Measurements from ENCODE around the gene VDAC1.

Gene VDAC1

GRCh38 chr5:134022333-134022732, 17.6 kb upstream of the VDAC1 start:
- no peak for DNase-seq

GRCh38 chr5:134020188-134020587, 15.4 kb upstream of the VDAC1 start:
- no peak for DNase-seq

GRCh38 chr5:134019636-134020035, 14.9 kb upstream of the VDAC1 start:
- DNase-seq, result no peak

- no peak for DNase-seq
Measured at GRCh38 chr5:134018986-134019316, 14.2 kb upstream of the VDAC1 start.

- DNase-seq, result no peak
Measured at GRCh38 chr5:134018154-134018985, 13.6 kb upstream of the VDAC1 start.

GRCh38 chr5:134008266-134008749, 3.5 kb upstream of the VDAC1 start:
- no peak for DNase-seq

- DNase-seq, result no peak
Measured at GRCh38 chr5:134007581-134008265, 2.9 kb upstream of the VDAC1 start.

- DNase-seq, result no peak
Measured at GRCh38 chr5:134006115-134006514, 1.3 kb upstream of the VDAC1 start.

- no peak for DNase-seq
Measured at GRCh38 chr5:134005417-134006061, 764 bp upstream of the VDAC1 start.

GRCh38 chr5:134003817-134004625, 754 bp downstream of the VDAC1 start:
- DNase-seq, result peak; percentile 33

GRCh38 chr5:134003064-134003816, 1.5 kb downstream of the VDAC1 start:
- no peak for DNase-seq

GRCh38 chr5:134001938-134002731, 2.6 kb downstream of the VDAC1 start:
- DNase-seq, result no peak

- no peak for DNase-seq
Measured at GRCh38 chr5:134000696-134001453, 3.9 kb downstream of the VDAC1 start.

- DNase-seq, result no peak
Measured at GRCh38 chr5:134000091-134000511, 4.7 kb downstream of the VDAC1 start.

GRCh38 chr5:133998807-133999206, 6.0 kb downstream of the VDAC1 start:
- no peak for DNase-seq

GRCh38 chr5:133998042-133998441, 6.7 kb downstream of the VDAC1 start:
- DNase-seq, result no peak

GRCh38 chr5:133996683-133997252, 8.0 kb downstream of the VDAC1 start:
- no peak for DNase-seq

- DNase-seq, result no peak
Measured at GRCh38 chr5:133995883-133996563, 8.8 kb downstream of the VDAC1 start.

GRCh38 chr5:133995341-133995740, 9.4 kb downstream of the VDAC1 start:
- DNase-seq, result no peak

GRCh38 chr5:133994990-133995333, 9.8 kb downstream of the VDAC1 start:
- DNase-seq, result no peak

Measured in CD4-positive, alpha-beta T cell treated with Interleukin-15 for 1 hour (primary cell).